Astrocyte (in vitro differentiated cells and primary cell): ENCODE data around the gene PREX1.

Experiments used
- CTCF ChIP-seq: IDR thresholded peaks from 2 replicates; pipeline ENCODE4 v1.5.1; 2011; ENCODE audit warnings: low read depth, mild to moderate bottlenecking, inconsistent platforms, low read length, moderate library complexity; ENCODE audit not compliant: insufficient read depth
- EZH2 ChIP-seq: IDR thresholded peaks from 2 replicates; pipeline ENCODE4 v1.6.1; 2012; ENCODE audit warnings: mild to moderate bottlenecking, low read length, inconsistent platforms; ENCODE audit not compliant: insufficient read depth

GRCh38 chr20:48647858-48648257 lies 179.9 kb downstream of the PREX1 start:
- TF ChIP-seq CTCF: no peak
- no peak for TF ChIP-seq EZH2
